Measurements from ENCODE around the gene ARHGAP42.

ARHGAP42 gene

GRCh38 chr11:100682247-100682969, 4.7 kb upstream of the ARHGAP42 start:
- DNase-seq: no peak

GRCh38 chr11:100683126-100683525, 4.0 kb upstream of the ARHGAP42 start:
- no peak for DNase-seq

GRCh38 chr11:100684101-100685065, 2.7 kb upstream of the ARHGAP42 start:
- no peak for DNase-seq

- DNase-seq: no peak
Measured at GRCh38 chr11:100686476-100687053, 523 bp upstream of the ARHGAP42 start.

GRCh38 chr11:100687630-100688395, 725 bp downstream of the ARHGAP42 start:
- no peak for DNase-seq

- DNase-seq: no peak
Measured at GRCh38 chr11:100689141-100689540, 2.1 kb downstream of the ARHGAP42 start.

GRCh38 chr11:100691896-100692653, 5.0 kb downstream of the ARHGAP42 start:
- no peak for DNase-seq

- DNase-seq: no peak
Measured at GRCh38 chr11:100695911-100696310, 8.8 kb downstream of the ARHGAP42 start.

- DNase-seq: no peak
Measured at GRCh38 chr11:100703139-100703538, 16.1 kb downstream of the ARHGAP42 start.

GRCh38 chr11:100703801-100704575, 16.9 kb downstream of the ARHGAP42 start:
- no peak for DNase-seq

- DNase-seq: no peak
Measured at GRCh38 chr11:100705447-100705846, 18.4 kb downstream of the ARHGAP42 start.

GRCh38 chr11:100706179-100706578, 19.1 kb downstream of the ARHGAP42 start:
- no peak for DNase-seq

GRCh38 chr11:100709233-100709957, 22.3 kb downstream of the ARHGAP42 start:
- no peak for DNase-seq

- no peak for DNase-seq
Measured at GRCh38 chr11:100711984-100712383, 24.9 kb downstream of the ARHGAP42 start.

GRCh38 chr11:100712583-100712982, 25.5 kb downstream of the ARHGAP42 start:
- DNase-seq: no peak

- no peak for DNase-seq
Measured at GRCh38 chr11:100715165-100715761, 28.2 kb downstream of the ARHGAP42 start.

GRCh38 chr11:100716838-100717237, 29.8 kb downstream of the ARHGAP42 start:
- no peak for DNase-seq

- DNase-seq: no peak
Measured at GRCh38 chr11:100719362-100719761, 32.3 kb downstream of the ARHGAP42 start.

- no peak for DNase-seq
Measured at GRCh38 chr11:100719809-100720221, 32.7 kb downstream of the ARHGAP42 start.

- no peak for DNase-seq
Measured at GRCh38 chr11:100726680-100727079, 39.6 kb downstream of the ARHGAP42 start.

Measured in CD4-positive, alpha-beta T cell treated with Interleukin-12 subunit alpha and Interleukin-12 subunit beta, for 1 hour (primary cell).